H9 (cell line): ENCODE results near the gene RSAD2. TPM values are rescaled to one million over a fixed set of nuclear protein-coding genes. Genes with fewer than 3 reads are reported as not detected.

Experiments
- DNase-seq: peaks from one replicate; pipeline ENCODE4 v3.0.0-alpha.2; 2017
- H2AFZ ChIP-seq: one replicate; pipeline ENCODE4 v1.6.1; 2013; ENCODE audit warnings: mild to moderate bottlenecking, low read length, control low read depth, moderate library complexity
- H2AK5ac ChIP-seq: 2 replicates; pipeline ENCODE4 v1.6.1; 2013; ENCODE audit warnings: low read length, control low read depth, mixed read lengths; ENCODE audit not compliant: insufficient read length
- H2BK120ac ChIP-seq: one replicate; pipeline ENCODE4 v1.6.1; 2013; ENCODE audit warnings: low read depth, mild to moderate bottlenecking, low read length, control low read depth, inconsistent platforms; ENCODE audit not compliant: poor library complexity, severe bottlenecking
- H2BK12ac ChIP-seq: 2 replicates; pipeline ENCODE4 v1.6.1; 2013; ENCODE audit warnings: low read length, control low read depth, mixed read lengths, low read depth; ENCODE audit not compliant: insufficient read length
- H2BK15ac ChIP-seq: 2 replicates; pipeline ENCODE4 v1.6.1; 2013; ENCODE audit warnings: low read depth, low read length, control low read depth
- H2BK20ac ChIP-seq: one replicate; pipeline ENCODE4 v1.6.1; 2013; ENCODE audit warnings: low read depth, mild to moderate bottlenecking, low read length, control low read depth, inconsistent platforms; ENCODE audit not compliant: poor library complexity, severe bottlenecking
- H2BK5ac ChIP-seq: 2 replicates; pipeline ENCODE4 v1.6.1; 2013; ENCODE audit warnings: low read length, control low read depth, mixed read lengths; ENCODE audit not compliant: insufficient read length
- H3K14ac ChIP-seq: 2 replicates; pipeline ENCODE4 v1.6.1; 2013; ENCODE audit warnings: low read length, control low read depth; ENCODE audit not compliant: insufficient read depth
- H3K18ac ChIP-seq: 2 replicates; pipeline ENCODE4 v1.6.1; 2013; ENCODE audit warnings: low read depth, mild to moderate bottlenecking, mixed read lengths, low read length, control low read depth; ENCODE audit not compliant: insufficient read length
- H3K23ac ChIP-seq: 2 replicates; pipeline ENCODE4 v1.6.1; 2013; ENCODE audit warnings: low read length, control low read depth, mixed read lengths, low read depth; ENCODE audit not compliant: insufficient read length
- H3K23me2 ChIP-seq: 2 replicates; pipeline ENCODE4 v1.6.1; 2013; ENCODE audit warnings: low read depth, mild to moderate bottlenecking, mixed read lengths, low read length, control low read depth; ENCODE audit not compliant: insufficient read length, poor library complexity, severe bottlenecking
- H3K27ac ChIP-seq: 2 replicates; pipeline ENCODE4 v1.5.1; 2013; ENCODE audit warnings: low read length, control low read depth, mixed read lengths, low read depth; ENCODE audit not compliant: insufficient read length
- H3K27me3 ChIP-seq: 2 replicates; pipeline ENCODE4 v1.6.1; 2013; ENCODE audit warnings: low read length, control low read depth, inconsistent platforms; ENCODE audit not compliant: insufficient read depth
- H3K4ac ChIP-seq: 2 replicates; pipeline ENCODE4 v1.6.1; 2013; ENCODE audit warnings: low read depth, mild to moderate bottlenecking, control low read depth, inconsistent platforms, low read length, moderate library complexity
- H3K4me1 ChIP-seq: 2 replicates; pipeline ENCODE4 v1.6.1; 2013; ENCODE audit warnings: low read length, control low read depth, inconsistent platforms; ENCODE audit not compliant: insufficient read depth
- H3K4me2 ChIP-seq: 2 replicates; pipeline ENCODE4 v1.6.1; 2013; ENCODE audit warnings: low read length, control low read depth, mixed read lengths; ENCODE audit not compliant: insufficient read length, insufficient read depth
- H3K56ac ChIP-seq: 2 replicates; pipeline ENCODE4 v1.6.1; 2013; ENCODE audit warnings: low read depth, mild to moderate bottlenecking, mixed read lengths, low read length, control low read depth; ENCODE audit not compliant: insufficient read length
- H3K79me1 ChIP-seq: 2 replicates; pipeline ENCODE4 v1.6.1; 2013; ENCODE audit warnings: low read depth, mild to moderate bottlenecking, moderate library complexity, low read length, control low read depth, inconsistent platforms; ENCODE audit not compliant: insufficient read depth, poor library complexity, severe bottlenecking
- H3K79me2 ChIP-seq: 2 replicates; pipeline ENCODE4 v1.6.1; 2013; ENCODE audit warnings: low read length, control low read depth, inconsistent platforms; ENCODE audit not compliant: insufficient read depth
- H3K9ac ChIP-seq: 2 replicates; pipeline ENCODE4 v1.6.1; 2013; ENCODE audit warnings: low read length, control low read depth, mixed read lengths; ENCODE audit not compliant: insufficient read length; ENCODE audit errors: extremely low read depth
- H3K9me3 ChIP-seq: one replicate; pipeline ENCODE4 v1.6.1; 2013; ENCODE audit warnings: low read depth, low read length, inconsistent platforms; ENCODE audit not compliant: control insufficient read depth
- H3T11ph ChIP-seq: one replicate; pipeline ENCODE4 v1.6.1; 2013; ENCODE audit warnings: mild to moderate bottlenecking, low read length, control low read depth, inconsistent platforms
- H4K20me1 ChIP-seq: one replicate; pipeline ENCODE4 v1.6.1; 2013; ENCODE audit not compliant: control insufficient read depth, insufficient read length, insufficient read depth
- H4K5ac ChIP-seq: 2 replicates; pipeline ENCODE4 v1.6.1; 2013; ENCODE audit warnings: low read depth, mild to moderate bottlenecking, mixed read lengths, low read length, control low read depth; ENCODE audit not compliant: insufficient read length
- H4K8ac ChIP-seq: replicated peaks from 2 replicates; pipeline ENCODE4 v1.6.1; 2013; ENCODE audit warnings: low read length, control low read depth, mixed read lengths, low read depth; ENCODE audit not compliant: insufficient read length
- H4K91ac ChIP-seq: 2 replicates; pipeline ENCODE4 v1.6.1; 2013; ENCODE audit warnings: low read depth, mild to moderate bottlenecking, moderate library complexity, mixed read lengths, low read length, control low read depth; ENCODE audit not compliant: insufficient read length
- H3K27ac Mint-ChIP-seq, 3 experiments: 2 replicates in 2 of 3; 3 replicates in 1 of 3; pipeline ENCODE4 v1.8.0; 2020 to 2021; ENCODE audit warnings: mixed read lengths in 3 of 3, mild to moderate bottlenecking in 1 of 3, moderate library complexity in 1 of 3
- H3K27me3 Mint-ChIP-seq: 2 replicates; pipeline ENCODE4 v1.8.0; 2021; ENCODE audit warnings: low read depth, mild to moderate bottlenecking, moderate library complexity, mixed read lengths
- H3K36me3 Mint-ChIP-seq, 3 experiments: 2 replicates in 2 of 3; 3 replicates in 1 of 3; pipeline ENCODE4 v1.8.0; 2020 to 2021; ENCODE audit warnings: low read depth in 3 of 3, mixed read lengths in 3 of 3; ENCODE audit not compliant: insufficient read depth in 1 of 3
- H3K4me1 Mint-ChIP-seq, 2 experiments: 2 replicates each; pipeline ENCODE4 v1.8.0; 2020; ENCODE audit warnings: mixed read lengths in 2 of 2
- H3K4me3 Mint-ChIP-seq, 2 experiments: 2 replicates in 1 of 2; 3 replicates in 1 of 2; pipeline ENCODE4 v1.8.0; 2020 to 2021; ENCODE audit warnings: mild to moderate bottlenecking in 2 of 2, mixed read lengths in 2 of 2, moderate library complexity in 1 of 2
- H3K9me3 Mint-ChIP-seq, 2 experiments: 2 replicates in 1 of 2; 3 replicates in 1 of 2; pipeline ENCODE4 v1.8.0; 2020; ENCODE audit warnings: mild to moderate bottlenecking in 2 of 2, mixed read lengths in 2 of 2, moderate library complexity in 1 of 2
- CTCF ChIP-seq: fragments of 200-600 bp; sonication (generic); conservative IDR thresholded peaks from 3 replicates; pipeline ENCODE4 v1.8.0; 2021; ENCODE audit warnings: antibody characterized with exemption, mild to moderate bottlenecking
- WGBS: extraction: QIAGEN DNeasy Blood & Tissue Kit; methylation state at CpG from one replicate; pipeline ENCODE4 v1.1.7; 2013; ENCODE audit warnings: missing lambda C conversion rate, low lambda C conversion rate, mixed read lengths; ENCODE audit not compliant: insufficient read length; ENCODE audit errors: extremely low coverage; 5-methylcytosine and 5-hydroxymethylcytosine counted together
- total RNA-seq: library from RNA; stranded (reverse); gene quantifications from 2 replicates; pipeline ENCODE4 v1.2.1, GENCODE V29; 2021

The RSAD2 gene
- total RNA-seq, 1 experiment from 2014 or later, result not detected

- no CpG with 5 or more reads among the region's 1 CpG for WGBS
- no peak overlapping the region for H4K91ac ChIP-seq
These were observed 28.7 kb downstream of the RSAD2 start for GRCh38 chr2:6906165-6906741.

More at GRCh38 chr2:6906165-6906741, 28.7 kb downstream of the RSAD2 start:
- Histone ChIP-seq H2BK15ac (no peak overlapping the region), H4K20me1 (no peaks in the 10 kb centered on the region), H3K9me3 (no peaks in the 10 kb centered on the region), H2BK20ac (no peak overlapping the region), H3K79me2 (no peaks in the 10 kb centered on the region), H2BK12ac (no peak overlapping the region), H3K79me1 (no peaks in the 10 kb centered on the region), H3K56ac (no peak overlapping the region), H3K4me1 (no peaks in the 10 kb centered on the region), H4K5ac (no peak overlapping the region), H2AK5ac (no peak overlapping the region), H2AFZ (no peak overlapping the region), H3K18ac (no peak overlapping the region), H3K27ac (no peak overlapping the region), H3K4me2 (no peak overlapping the region), H3K23me2 (no peaks in the 10 kb centered on the region), H2BK120ac (no peak overlapping the region), H3T11ph (no peak overlapping the region), H2BK5ac (no peak overlapping the region), H3K9ac (no peak overlapping the region), H4K8ac (no peak overlapping the region), H3K23ac (no peak overlapping the region), H3K14ac (no peak overlapping the region), H3K4ac (no peak overlapping the region), H3K27me3 (no peaks in the 10 kb centered on the region)
- H3K27ac Mint-ChIP-seq, result no peak overlapping the region
- H3K27me3 Mint-ChIP-seq, result peaks cover 7% of the 10 kb centered on the region
- no peak for DNase-seq
- peaks cover 0 to 6% (median 3%) of the 10 kb centered on the region in 3 experiments; a peak in 4 of 7 replicates for H3K36me3 Mint-ChIP-seq
- TF ChIP-seq CTCF, result no peak
- peaks cover 11 to 19% of the 10 kb centered on the region in 2 experiments for H3K9me3 Mint-ChIP-seq
- H3K4me3 Mint-ChIP-seq, result no peak overlapping the region
- H3K4me1 Mint-ChIP-seq, result no peaks in the 10 kb centered on the region
